PC-3 (cell line): ENCODE results near the gene PRSS38. TPM values are rescaled to one million over a fixed set of nuclear protein-coding genes. Genes with fewer than 3 reads are reported as not detected.

ENCODE experiments used
- ATAC-seq: fragments of 200-7000 bp; cut with Tn5 transposase; 2 replicates; pipeline ENCODE4 v1.9.1; 2020; ENCODE audit warnings: mild to moderate bottlenecking, moderate library complexity
- BruUV-seq: library from RNA; stranded (reverse); fragments of 400-500 nt; replicated peaks from 2 replicates; lab custom pipeline; 2021; lab: Mats Ljungman, UMichigan
- CTCF ChIA-PET: fragments of 300-600 bp; sonication (Branson Sonifier 250); formaldehyde crosslinking; loops from one replicate; lab custom pipeline; 2022; ENCODE audit warnings: antibody characterized with exemption; lab: Charles Lee
- POLR2A ChIA-PET: fragments of 300-600 bp; sonication (Branson Sonifier 250); formaldehyde crosslinking; loops from one replicate; lab custom pipeline; 2022; ENCODE audit warnings: antibody characterized with exemption; ENCODE audit not compliant: unreplicated experiment; lab: Charles Lee
- DNase-seq: peaks from one replicate; pipeline ENCODE4 v3.0.0-alpha.2; 2015
- H2AFZ ChIP-seq: fragments of 300-600 bp; sonication (generic); 2 replicates; pipeline ENCODE4 v1.6.0; 2016; ENCODE audit warnings: antibody characterized with exemption, low read length
- H3F3A ChIP-seq: fragments of 300-600 bp; sonication (generic); one replicate; pipeline ENCODE4 v1.6.0; 2017; ENCODE audit warnings: antibody characterized with exemption, low read length, control low read depth, mild to moderate bottlenecking; ENCODE audit not compliant: unreplicated experiment
- H3K27ac ChIP-seq: fragments of 300-600 bp; sonication (generic); 2 replicates; pipeline ENCODE4 v1.5.1; 2016; ENCODE audit warnings: mild to moderate bottlenecking, low read length
- H3K27me3 ChIP-seq: fragments of 300-600 bp; sonication (generic); 2 replicates; pipeline ENCODE4 v1.6.1; 2016; ENCODE audit warnings: low read length, mixed read lengths
- H3K36me3 ChIP-seq: fragments of 300-600 bp; sonication (generic); 2 replicates; pipeline ENCODE4 v1.6.1; 2016; ENCODE audit warnings: low read depth, mixed run types, low read length, mixed read lengths
- H3K4me1 ChIP-seq: fragments of 300-600 bp; sonication (generic); 2 replicates; pipeline ENCODE4 v1.5.1; 2016; ENCODE audit warnings: low read length; ENCODE audit not compliant: insufficient read depth
- H3K4me2 ChIP-seq: fragments of 300-600 bp; sonication (generic); 2 replicates; pipeline ENCODE4 v1.6.0; 2016; ENCODE audit warnings: low read length
- H3K4me3 ChIP-seq: fragments of 300-600 bp; sonication (generic); 2 replicates; pipeline ENCODE4 v1.5.1; 2016; ENCODE audit warnings: mild to moderate bottlenecking, low read length, mixed read lengths
- H3K79me2 ChIP-seq: fragments of 300-600 bp; sonication (generic); 2 replicates; pipeline ENCODE4 v1.6.1; 2017; ENCODE audit warnings: low read length, mixed read lengths
- H3K9ac ChIP-seq: fragments of 300-600 bp; sonication (generic); 2 replicates; pipeline ENCODE4 v1.6.0; 2016; ENCODE audit warnings: mild to moderate bottlenecking, low read length
- H3K9me2 ChIP-seq: fragments of 300-600 bp; sonication (generic); replicated peaks from 2 replicates; pipeline ENCODE4 v1.6.1; 2016; ENCODE audit warnings: mixed run types, low read length, mixed read lengths
- H3K9me3 ChIP-seq: fragments of 300-600 bp; sonication (generic); 2 replicates; pipeline ENCODE4 v1.6.1; 2016; ENCODE audit warnings: low read length, mixed read lengths
- H4K20me1 ChIP-seq: fragments of 300-600 bp; sonication (generic); 2 replicates; pipeline ENCODE4 v1.6.1; 2016; ENCODE audit warnings: low read length, mixed read lengths
- CTCF ChIP-seq: fragments of 300-600 bp; sonication (generic); conservative IDR thresholded peaks from 2 replicates; pipeline ENCODE4 v1.5.1; 2017; ENCODE audit warnings: antibody characterized with exemption, low read depth, mild to moderate bottlenecking, low read length
- EZH2 ChIP-seq: fragments of 300-600 bp; sonication (generic); IDR thresholded peaks from one replicate; pipeline ENCODE4 v1.6.1; 2017; ENCODE audit warnings: antibody characterized with exemption, mild to moderate bottlenecking, low read length; ENCODE audit not compliant: unreplicated experiment
- EZH2phosphoT487 ChIP-seq: fragments of 300-600 bp; sonication (generic); IDR thresholded peaks from 2 replicates; pipeline ENCODE4 v1.6.1; 2018; ENCODE audit warnings: mild to moderate bottlenecking, antibody characterized with exemption, low read length, borderline replicate concordance
- intact Hi-C: fragments of 100-400 bp; cut with micrococcal nuclease; formaldehyde crosslinking; loops from 2 replicates; pipeline ENCODE4 v1.9.0; 2023
- total RNA-seq: library from RNA; depleted of rRNA; stranded (reverse); fragments of >200 nt; gene quantifications from 2 replicates; pipeline ENCODE4 v1.2.3, GENCODE V29; 2014

PRSS38 gene
- total RNA-seq, 1 experiment from 2014 or later: not detected

- Histone ChIP-seq H3K4me2 (no peak overlapping the region), H3K27ac (no peak overlapping the region), H3K9me2 (no peaks in the 10 kb centered on the region), H3K9ac (no peak overlapping the region), H3K79me2 (no peaks in the 10 kb centered on the region), H3K27me3 (no peaks in the 10 kb centered on the region), H3K4me3 (no peak overlapping the region), H3K9me3 (no peaks in the 10 kb centered on the region), H2AFZ (no peak overlapping the region), H3F3A (no peaks in the 10 kb centered on the region), H4K20me1 (no peaks in the 10 kb centered on the region), H3K36me3 (no peaks in the 10 kb centered on the region), H3K4me1 (peaks cover 12% of the 10 kb centered on the region)
- BruUV-seq: no TSS peak
- ChIA-PET CTCF (no interaction called here), POLR2A (interaction anchor here (0.6 kb wide), 1 partner anchor 759 kb away, joined by 6 read pairs; no protein-coding TSS in a partner anchor)
- DNase-seq (no peak), ATAC-seq (no peak)
- intact Hi-C loops: loop anchor here (5.0 kb wide), 1 partner anchor 77 kb away; no protein-coding TSS in a partner anchor
- no peak for TF ChIP-seq EZH2phosphoT487
- no peak for TF ChIP-seq EZH2
- no peak for TF ChIP-seq CTCF
Measured at GRCh38 chr1:227884370-227885134, 69.1 kb downstream of the PRSS38 start.

- Histone ChIP-seq H4K20me1 (no peaks in the 10 kb centered on the region), H3K79me2 (no peaks in the 10 kb centered on the region), H3K9me3 (no peaks in the 10 kb centered on the region), H3F3A (no peaks in the 10 kb centered on the region), H3K4me2 (peak overlapping the region; percentile 61), H2AFZ (peak overlapping the region; percentile 82), H3K4me1 (peaks cover 12% of the 10 kb centered on the region), H3K36me3 (no peaks in the 10 kb centered on the region), H3K27me3 (no peaks in the 10 kb centered on the region), H3K9ac (peak overlapping the region; percentile 42), H3K4me3 (no peak overlapping the region; the same call in 1 of the 2 replicates), H3K9me2 (no peaks in the 10 kb centered on the region), H3K27ac (peak overlapping the region; percentile 48)
- ATAC-seq (peak; percentile 2; the same call in 1 of the 2 replicates), DNase-seq (no peak)
- intact Hi-C loops: loop anchor here (5.0 kb wide), 1 partner anchor 78 kb away; no protein-coding TSS in a partner anchor
- CTCF ChIA-PET: no interaction called here
- BruUV-seq: no TSS peak
- POLR2A ChIA-PET: interaction anchor here (0.6 kb wide), 1 partner anchor 760 kb away, joined by 6 read pairs; no protein-coding TSS in a partner anchor
- TF ChIP-seq EZH2phosphoT487 (no peak), CTCF (no peak), EZH2 (no peak)
Measured at GRCh38 chr1:227885135-227885647, 69.7 kb downstream of the PRSS38 start.
